ENCODE measurements around the gene VKORC1. TPM values are rescaled to one million over a fixed set of nuclear protein-coding genes. Genes with fewer than 3 reads are reported as not detected.
A peak's percentile ranks its signal among the peaks of the same experiment; 100 is the strongest.

The VKORC1 gene
- total RNA-seq (10 to 100 TPM; 33.4 to 74.2 (median 48.2) TPM), polyA plus RNA-seq (10 to 100 TPM; 23.5 to 56.6 (median 55.1) TPM)
- long read RNA-seq, donor 1, transcript VKORC1-203 (2 exons, 901 nt), result minor isoform, 12 of 81 reads
- long read RNA-seq, donor 1, transcript VKORC1-207 (2 exons, 461 nt), result minor isoform, 24 of 81 reads
- long read RNA-seq, donor 1, transcript VKORC1-205 (3 exons, 1,012 nt), result major isoform, 37 of 81 reads
- long read RNA-seq, donor 1, partial matches to known transcripts, result 8 of 81 reads
- long read RNA-seq, donor 1, other reads (novel, unspliced or antisense), result 0 of 81 reads
- long read RNA-seq, donor 2, transcript VKORC1-205 (3 exons, 1,012 nt), result major isoform, 36 of 60 reads
- long read RNA-seq, donor 2, transcript VKORC1-207 (2 exons, 461 nt), result minor isoform, 19 of 60 reads
- long read RNA-seq, donor 2, partial matches to known transcripts, result 0 of 60 reads
- long read RNA-seq, donor 2, other reads (novel, unspliced or antisense), result 0 of 60 reads

GRCh38 chr16:31094424-31095120 lies at the start of gene VKORC1:
TSS of gene VKORC1 (minus strand) at chr16:31094797. CDS start at chr16:31094729, 68 bp downstream.
- H3K9me3 ChIP-seq, result no peaks in the 10 kb centered on the region
- H3K27me3 ChIP-seq (replicated peaks in 1 of 7), result no peaks in the 10 kb centered on the region
- TF ChIP-seq POLR2A (IDR thresholded peaks at IDR 0.05) (no peak), POLR2AphosphoS5 (IDR thresholded peaks at IDR 0.05) (peak; percentile 92 to 95 (median 94)), CTCF (IDR thresholded peaks at IDR 0.05 in 8 of 11, conservative IDR thresholded peaks at IDR 0.05 in 3 of 11) (peak in 4 of 11 experiments; percentile 25 to 34 (median 28))
- WGBS, 5 donors, result 0 to 1% (median 1%) methylated on average over 28 to 69 of the region's 69 CpGs
- peaks cover 18 to 41% (median 30%) of the 10 kb centered on the region in 6 donors for H3K4me1 ChIP-seq
- H3K36me3 ChIP-seq, result peaks cover 0 to 22% (median 13%) of the 10 kb centered on the region in 6 donors
- DNase-seq, result peak; percentile 96
- H3K27ac ChIP-seq, result peak within 1 kb of the TSS; percentile 67 to 95 (median 89)
- H3K4me3 ChIP-seq, result peak within 1 kb of the TSS; percentile 48 to 84 (median 73)
- intact Hi-C loops (cut with DNase I; ENCODE audit: low total_unique reads), result loop anchor here (10.0 kb wide), 1 partner anchor 110 kb away; the partner anchor contains the start of gene HSD3B7

GRCh38 chr16:31143694-31144148 lies 49.1 kb upstream of the VKORC1 start:
- Histone ChIP-seq H3K4me3 (no peak overlapping the region), H3K36me3 (no peaks in the 10 kb centered on the region), H3K9me3 (no peaks in the 10 kb centered on the region), H3K27me3 (replicated peaks in 1 of 7) (peaks cover 0 to 14% (median 0%) of the 10 kb centered on the region in 7 donors), H3K4me1 (peaks cover 7 to 50% (median 23%) of the 10 kb centered on the region in 6 donors), H3K27ac (no peak overlapping the region)
- intact Hi-C loops (cut with DNase I; ENCODE audit: low total_unique reads), result loop anchor here (2.0 kb wide), 1 partner anchor 35 kb away; no protein-coding TSS in a partner anchor
- no peak for DNase-seq
- 94 to 99% (median 95%) methylated on average over 8 of the region's 8 CpGs for WGBS, 5 donors
- TF ChIP-seq POLR2AphosphoS5 (IDR thresholded peaks at IDR 0.05) (no peak), POLR2A (IDR thresholded peaks at IDR 0.05) (no peak), CTCF (IDR thresholded peaks at IDR 0.05 in 8 of 11, conservative IDR thresholded peaks at IDR 0.05 in 3 of 11) (no peak)

- TF ChIP-seq CTCF (IDR thresholded peaks at IDR 0.05 in 8 of 11, conservative IDR thresholded peaks at IDR 0.05 in 3 of 11) (no peak), POLR2A (IDR thresholded peaks at IDR 0.05) (no peak), POLR2AphosphoS5 (IDR thresholded peaks at IDR 0.05) (no peak)
- Histone ChIP-seq H3K9me3 (no peaks in the 10 kb centered on the region), H3K4me3 (peak overlapping the region in 7 of 8 donors; percentile 39 to 81 (median 47)), H3K36me3 (no peaks in the 10 kb centered on the region), H3K4me1 (peaks cover 7 to 49% (median 26%) of the 10 kb centered on the region in 6 donors), H3K27ac (peak overlapping the region; percentile 70 to 95 (median 87)), H3K27me3 (replicated peaks in 1 of 7) (peaks cover 0 to 8% (median 0%) of the 10 kb centered on the region in 7 donors)
- 63 to 84% (median 72%) methylated on average over 17 to 22 of the region's 22 CpGs for WGBS, 5 donors
- intact Hi-C loops (cut with DNase I; ENCODE audit: low total_unique reads), result loop anchor here (2.0 kb wide), 1 partner anchor 36 kb away; no protein-coding TSS in a partner anchor
- DNase-seq, result peak; percentile 83
Measured at GRCh38 chr16:31143011-31143693, 48.6 kb upstream of the VKORC1 start.
